Astrocyte of the cerebellum (primary cell): ENCODE measurements around the gene WFS1.

Experiments
- DNase-seq: peaks from one replicate; pipeline ENCODE4 v3.0.0-alpha.2; 2011; ENCODE audit warnings: low read depth
- H3K4me3 ChIP-seq: 2 replicates; pipeline ENCODE4 v1.5.1; 2011; ENCODE audit warnings: mild to moderate bottlenecking, low read depth, low read length, moderate library complexity
- in situ Hi-C: cut with HindIII; loops from 2 replicates; pipeline ENCODE4 v1.10.0; 2017; ENCODE audit warnings: low sequenced_read_pairs
- TF ChIP-seq, protein P1 (sequence below): IDR thresholded peaks from 2 replicates; pipeline ENCODE4 v1.5.1; 2012; ENCODE audit warnings: low read length, low read depth, moderate library complexity, mild to moderate bottlenecking; ENCODE audit errors: missing control alignments

Gene WFS1

DNA sequence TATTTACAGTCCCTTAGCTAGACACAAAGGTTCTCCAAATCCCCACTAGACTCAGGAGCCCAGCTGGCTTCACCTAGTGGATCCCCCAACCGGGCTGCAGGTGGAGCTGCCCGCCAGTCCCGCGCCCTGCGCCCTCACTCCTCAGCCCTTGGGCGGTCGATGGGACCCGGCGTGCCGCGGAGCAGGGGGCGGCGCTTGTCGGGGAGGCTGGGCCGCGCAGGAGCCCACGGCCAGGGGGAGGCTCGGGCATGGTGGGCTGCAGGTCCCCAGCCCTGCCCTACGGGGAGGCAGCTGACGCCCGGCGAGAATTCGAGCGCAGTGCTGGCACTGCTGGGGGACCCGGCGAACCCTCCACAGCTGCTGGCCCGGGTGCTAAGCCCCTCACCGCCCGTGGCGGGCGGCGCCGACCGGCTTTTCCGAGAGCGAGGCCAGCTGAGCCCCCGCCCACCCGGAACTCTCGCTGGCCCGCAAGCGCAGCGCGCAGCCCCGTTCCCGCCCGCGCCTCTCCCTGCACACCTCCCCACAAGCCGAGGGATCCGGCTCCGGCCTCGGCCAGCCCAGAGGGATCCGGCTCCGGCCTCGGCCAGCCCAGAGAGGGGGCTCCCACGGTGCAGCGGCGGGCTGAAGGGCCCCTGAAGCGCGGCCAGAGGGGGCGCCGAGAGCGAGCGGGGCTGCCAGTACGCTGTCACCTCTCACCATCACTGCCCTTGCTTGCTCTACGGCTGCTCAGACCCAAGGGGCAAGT lies 39.4 kb downstream of the WFS1 start:
- TF ChIP-seq, protein P1, sequence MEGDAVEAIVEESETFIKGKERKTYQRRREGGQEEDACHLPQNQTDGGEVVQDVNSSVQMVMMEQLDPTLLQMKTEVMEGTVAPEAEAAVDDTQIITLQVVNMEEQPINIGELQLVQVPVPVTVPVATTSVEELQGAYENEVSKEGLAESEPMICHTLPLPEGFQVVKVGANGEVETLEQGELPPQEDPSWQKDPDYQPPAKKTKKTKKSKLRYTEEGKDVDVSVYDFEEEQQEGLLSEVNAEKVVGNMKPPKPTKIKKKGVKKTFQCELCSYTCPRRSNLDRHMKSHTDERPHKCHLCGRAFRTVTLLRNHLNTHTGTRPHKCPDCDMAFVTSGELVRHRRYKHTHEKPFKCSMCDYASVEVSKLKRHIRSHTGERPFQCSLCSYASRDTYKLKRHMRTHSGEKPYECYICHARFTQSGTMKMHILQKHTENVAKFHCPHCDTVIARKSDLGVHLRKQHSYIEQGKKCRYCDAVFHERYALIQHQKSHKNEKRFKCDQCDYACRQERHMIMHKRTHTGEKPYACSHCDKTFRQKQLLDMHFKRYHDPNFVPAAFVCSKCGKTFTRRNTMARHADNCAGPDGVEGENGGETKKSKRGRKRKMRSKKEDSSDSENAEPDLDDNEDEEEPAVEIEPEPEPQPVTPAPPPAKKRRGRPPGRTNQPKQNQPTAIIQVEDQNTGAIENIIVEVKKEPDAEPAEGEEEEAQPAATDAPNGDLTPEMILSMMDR = peak; percentile 13
- peak overlapping the region; percentile 39 for H3K4me3 ChIP-seq
- DNase-seq = no peak
- in situ Hi-C loops = loop anchor here (5.0 kb wide), 2 partner anchors 42 to 68 kb away; partner anchors contain the start of gene WFS1

DNA sequence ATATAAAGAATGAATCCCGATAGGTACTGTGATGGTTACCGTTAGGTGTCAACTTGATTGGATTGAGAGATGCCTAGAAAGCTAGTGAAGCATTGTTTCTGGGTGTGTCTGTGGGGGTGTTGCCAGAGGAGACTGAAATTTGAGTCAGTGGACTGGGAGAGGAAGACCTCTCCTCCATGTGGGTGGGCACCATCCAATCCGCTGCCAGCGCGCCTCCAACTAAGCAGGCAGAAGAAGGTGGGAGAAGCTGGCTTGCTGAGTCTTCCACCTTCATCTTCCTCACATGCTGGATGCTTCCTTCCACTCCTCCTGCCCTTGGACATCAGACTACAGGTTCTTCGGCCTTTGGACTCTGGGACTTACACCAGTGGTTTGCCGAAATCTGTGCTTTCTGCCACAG lies 40.1 kb downstream of the WFS1 start:
- DNase-seq = no peak
- no peak overlapping the region for H3K4me3 ChIP-seq
- in situ Hi-C loops = loop anchor here (5.0 kb wide), 2 partner anchors 42 to 68 kb away; partner anchors contain the start of gene WFS1
- TF ChIP-seq, protein P1 = no peak

DNA sequence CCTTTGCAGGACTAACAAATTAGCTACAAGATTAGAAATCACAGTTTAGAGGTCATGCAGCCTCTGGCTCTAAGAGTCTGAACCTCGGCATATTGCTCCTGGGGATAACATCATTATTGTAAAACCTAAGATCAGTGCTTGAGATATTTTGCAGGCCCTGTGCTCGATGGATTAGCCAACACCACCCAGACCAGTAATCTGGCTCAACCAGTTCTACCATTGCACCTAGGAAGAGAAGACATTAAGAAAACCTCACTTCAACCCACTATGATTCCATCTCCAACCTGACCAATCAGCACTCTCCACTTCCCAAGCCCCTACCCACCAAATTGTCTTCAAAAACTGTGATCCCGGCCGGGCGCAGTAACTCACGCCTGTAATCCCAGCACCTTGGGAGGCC lies 43.6 kb downstream of the WFS1 start:
- TF ChIP-seq, protein P1 = no peak
- in situ Hi-C loops = no loop called here
- DNase-seq = no peak
- H3K4me3 ChIP-seq = no peak overlapping the region

DNA sequence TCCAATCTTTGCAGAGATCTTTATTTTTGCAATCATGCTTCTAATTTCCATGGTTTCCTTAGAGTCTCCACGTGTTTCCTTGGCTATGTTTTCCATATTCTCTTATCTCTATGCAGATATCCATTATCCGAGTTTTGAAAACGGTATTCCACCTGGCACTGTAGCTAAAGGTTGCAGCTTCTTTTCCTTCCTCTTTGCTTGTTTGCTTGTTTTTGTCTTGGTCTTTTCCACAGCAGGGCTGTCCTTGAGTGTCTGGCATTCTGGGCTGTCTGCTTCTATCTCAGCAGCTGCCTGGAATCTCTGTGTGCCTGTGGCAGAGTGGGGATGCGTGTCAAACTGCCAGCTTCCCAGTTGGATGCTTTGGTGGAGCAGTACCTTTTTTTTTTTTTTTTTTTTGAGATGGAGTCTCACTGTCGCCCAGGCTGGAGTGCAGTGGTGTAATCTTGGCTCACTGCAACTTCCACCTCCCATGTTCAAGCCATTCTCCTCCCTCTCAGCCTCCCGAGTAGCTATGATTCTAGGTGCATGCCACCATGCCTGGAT lies 46.9 kb downstream of the WFS1 start:
- DNase-seq = no peak
- in situ Hi-C loops = no loop called here
- no peak overlapping the region for H3K4me3 ChIP-seq
- TF ChIP-seq, protein P1 = no peak

DNA sequence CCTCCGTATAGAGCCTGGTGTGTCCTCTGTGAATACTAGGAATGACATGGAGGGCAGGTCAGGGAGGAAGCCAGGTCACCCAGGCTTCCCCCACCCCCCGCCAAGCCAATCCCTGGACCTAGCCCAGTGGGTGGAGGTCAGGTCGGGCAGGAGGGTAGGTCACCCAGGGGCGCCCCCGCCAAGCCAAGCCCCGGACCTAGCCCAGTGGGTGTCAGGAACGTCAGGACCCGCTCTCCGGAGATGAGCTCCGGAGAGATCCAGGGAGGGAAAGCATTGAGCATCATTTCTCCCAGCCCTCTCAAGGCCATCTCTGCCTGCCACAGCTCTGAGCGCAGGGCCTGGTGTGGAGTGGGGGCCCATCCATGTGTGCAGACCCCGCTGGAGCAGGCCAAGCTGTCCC lies 48.6 kb downstream of the WFS1 start:
- in situ Hi-C loops = no loop called here
- DNase-seq = no peak
- TF ChIP-seq, protein P1 = no peak

DNA sequence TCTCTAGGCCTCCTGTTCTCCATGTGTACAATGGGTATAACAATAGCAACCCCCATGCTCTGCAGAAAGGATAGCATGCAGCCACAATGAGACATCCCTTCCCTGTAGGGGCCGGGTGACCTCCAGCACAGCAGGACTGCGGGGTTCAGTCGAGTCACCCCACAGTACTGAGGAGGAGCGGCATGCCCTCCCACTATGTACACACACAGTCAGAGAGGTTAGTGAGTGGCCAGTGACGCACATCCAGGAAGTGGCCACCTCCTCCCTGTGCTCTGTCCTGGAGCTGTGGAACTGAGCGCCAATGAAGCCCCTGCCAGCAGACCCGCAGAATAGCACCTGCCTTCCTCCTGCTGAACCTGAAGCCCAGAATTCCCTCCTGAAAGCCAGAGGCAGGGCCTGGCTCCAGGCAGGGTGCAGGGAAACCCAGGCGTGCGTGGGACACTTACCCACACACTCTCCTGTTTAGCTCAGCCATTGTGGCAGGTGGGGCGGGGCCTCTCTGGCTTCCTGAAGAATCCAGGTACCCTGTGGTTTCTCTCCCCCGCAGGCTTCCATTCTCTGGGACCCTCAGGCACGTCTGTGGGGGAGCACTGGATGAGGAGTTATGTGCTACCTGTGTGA lies 50.0 kb downstream of the WFS1 start:
- H3K4me3 ChIP-seq = no peak overlapping the region
- no peak for DNase-seq
- TF ChIP-seq, protein P1 = no peak
- in situ Hi-C loops = no loop called here

More for the DNA sequence above, 48.6 kb downstream of the WFS1 start:
- no peak overlapping the region for H3K4me3 ChIP-seq
